ENCODE results near the gene CAPS.

DNA sequence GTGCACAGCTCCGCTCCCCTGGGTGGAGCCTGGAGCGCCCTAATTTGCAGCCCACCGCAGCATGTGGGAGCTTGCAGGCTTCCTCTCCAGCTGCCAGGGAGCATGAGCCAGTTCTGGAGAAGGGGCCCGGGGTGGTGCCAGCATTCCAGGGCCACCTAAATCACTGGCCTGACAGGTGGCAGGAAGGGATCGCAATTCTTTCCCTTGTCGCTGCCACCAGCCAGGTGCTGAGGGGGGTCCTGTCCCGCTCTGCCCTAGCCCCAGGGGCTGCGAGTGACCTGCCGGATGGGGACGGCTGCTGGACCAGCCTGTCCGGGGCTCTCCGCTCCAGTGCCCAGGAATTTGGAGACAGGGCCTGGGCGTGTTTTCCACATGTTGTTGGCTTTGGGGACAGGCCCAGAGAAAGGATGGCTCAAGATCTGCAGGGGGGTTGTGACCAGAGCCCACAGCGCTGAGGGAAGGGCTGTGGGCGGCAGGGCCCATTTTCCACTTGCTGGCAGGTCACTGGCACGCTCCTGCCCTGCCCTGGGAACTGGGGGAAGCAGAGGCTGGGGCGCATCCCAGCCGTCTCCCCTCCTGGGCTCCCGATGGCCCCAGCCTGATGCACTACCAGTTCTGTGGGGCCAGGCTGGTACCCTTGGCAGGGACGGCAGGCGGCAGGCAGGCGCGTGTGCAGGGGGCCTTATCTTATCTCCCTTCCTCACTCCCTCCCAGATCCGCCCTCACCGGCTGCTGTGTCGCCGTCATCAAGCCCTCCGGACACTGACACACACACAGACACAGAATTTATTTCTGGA is 19.9 kb upstream of the CAPS start:
- TF ChIP-seq, protein P1, sequence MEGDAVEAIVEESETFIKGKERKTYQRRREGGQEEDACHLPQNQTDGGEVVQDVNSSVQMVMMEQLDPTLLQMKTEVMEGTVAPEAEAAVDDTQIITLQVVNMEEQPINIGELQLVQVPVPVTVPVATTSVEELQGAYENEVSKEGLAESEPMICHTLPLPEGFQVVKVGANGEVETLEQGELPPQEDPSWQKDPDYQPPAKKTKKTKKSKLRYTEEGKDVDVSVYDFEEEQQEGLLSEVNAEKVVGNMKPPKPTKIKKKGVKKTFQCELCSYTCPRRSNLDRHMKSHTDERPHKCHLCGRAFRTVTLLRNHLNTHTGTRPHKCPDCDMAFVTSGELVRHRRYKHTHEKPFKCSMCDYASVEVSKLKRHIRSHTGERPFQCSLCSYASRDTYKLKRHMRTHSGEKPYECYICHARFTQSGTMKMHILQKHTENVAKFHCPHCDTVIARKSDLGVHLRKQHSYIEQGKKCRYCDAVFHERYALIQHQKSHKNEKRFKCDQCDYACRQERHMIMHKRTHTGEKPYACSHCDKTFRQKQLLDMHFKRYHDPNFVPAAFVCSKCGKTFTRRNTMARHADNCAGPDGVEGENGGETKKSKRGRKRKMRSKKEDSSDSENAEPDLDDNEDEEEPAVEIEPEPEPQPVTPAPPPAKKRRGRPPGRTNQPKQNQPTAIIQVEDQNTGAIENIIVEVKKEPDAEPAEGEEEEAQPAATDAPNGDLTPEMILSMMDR (IDR thresholded peaks at IDR 0.05) = no peak
- TF ChIP-seq POLR2A (IDR thresholded peaks at IDR 0.05) = no peak
- no peak for TF ChIP-seq POLR2AphosphoS5 (IDR thresholded peaks at IDR 0.05)
